ENCODE results near the gene BMP2. TPM values are rescaled to one million over a fixed set of nuclear protein-coding genes. Genes with fewer than 3 reads are reported as not detected.
A peak's percentile ranks its signal among the peaks of the same experiment; 100 is the strongest.

The BMP2 gene
- polyA plus RNA-seq, 1 donor (not counting 4 experiments of a cell fraction or from before 2014, with no cell fraction given): 3.6 TPM

DNA sequence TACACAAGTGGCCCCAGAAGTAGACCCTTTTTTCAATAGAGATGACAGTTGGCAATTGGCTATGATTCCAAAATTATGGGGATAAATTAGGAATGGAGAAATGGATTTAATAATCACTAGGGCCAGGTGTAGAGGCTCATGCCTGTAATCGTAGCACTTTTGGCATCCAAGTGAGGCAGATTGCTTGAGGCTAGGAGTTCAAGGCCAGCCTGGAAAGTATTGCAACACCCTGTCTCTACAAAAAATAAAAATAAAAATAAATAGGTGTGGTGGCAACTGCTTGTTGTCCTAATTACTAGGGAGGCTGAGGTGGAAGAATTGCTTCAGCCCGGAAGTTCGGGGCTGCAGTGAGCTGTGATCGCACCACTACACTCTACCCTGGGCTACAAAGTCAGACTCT lies 60.0 kb downstream of the BMP2 start:
- no peaks in the 10 kb centered on the region for H3K79me2 ChIP-seq (ENCODE audit: control insufficient read depth, insufficient read depth, low read length)
- no peak for DNase-seq (ENCODE audit: low read depth, low spot score)
- H3K36me3 ChIP-seq (ENCODE audit: control insufficient read depth in 2 of 2, extremely low read depth in 1 of 2, insufficient read depth in 2 of 2, low read length in 2 of 2): no peaks in the 10 kb centered on the region
- no peak for FAIRE-seq
- H3K4me1 ChIP-seq (ENCODE audit: control insufficient read depth, extremely low read depth, insufficient read depth, low read length): peaks cover 8% of the 10 kb centered on the region
- H3K9me3 ChIP-seq (ENCODE audit: control insufficient read depth, low read depth, low read length): no peaks in the 10 kb centered on the region
- H3K27me3 ChIP-seq (ENCODE audit: control insufficient read depth, extremely low read depth, insufficient read depth, low read length): no peaks in the 10 kb centered on the region
- no peak overlapping the region for H3K9ac ChIP-seq (ENCODE audit: control insufficient read depth, extremely low read depth, insufficient read depth, low read length)
- dilution Hi-C loops (cut with MboI; ENCODE audit: extremely low pct_ligation_motif_present, low sequenced_read_pairs): no loop called here
- no peaks in the 10 kb centered on the region for H3K9me1 ChIP-seq (ENCODE audit: control insufficient read depth, extremely low read depth, insufficient read depth, low read length)
- H3K27ac ChIP-seq (ENCODE audit: control insufficient read depth, insufficient read depth, low read length): no peak overlapping the region
- H3K4me3 ChIP-seq (ENCODE audit: control insufficient read depth in 2 of 3, extremely low read depth in 1 of 3, insufficient read depth in 2 of 3, low read depth in 1 of 3, low read length in 3 of 3): no peak overlapping the region
- H4K20me1 ChIP-seq (ENCODE audit: control insufficient read depth, extremely low read depth, insufficient read depth, low read length): no peaks in the 10 kb centered on the region
- TF ChIP-seq, protein P1, sequence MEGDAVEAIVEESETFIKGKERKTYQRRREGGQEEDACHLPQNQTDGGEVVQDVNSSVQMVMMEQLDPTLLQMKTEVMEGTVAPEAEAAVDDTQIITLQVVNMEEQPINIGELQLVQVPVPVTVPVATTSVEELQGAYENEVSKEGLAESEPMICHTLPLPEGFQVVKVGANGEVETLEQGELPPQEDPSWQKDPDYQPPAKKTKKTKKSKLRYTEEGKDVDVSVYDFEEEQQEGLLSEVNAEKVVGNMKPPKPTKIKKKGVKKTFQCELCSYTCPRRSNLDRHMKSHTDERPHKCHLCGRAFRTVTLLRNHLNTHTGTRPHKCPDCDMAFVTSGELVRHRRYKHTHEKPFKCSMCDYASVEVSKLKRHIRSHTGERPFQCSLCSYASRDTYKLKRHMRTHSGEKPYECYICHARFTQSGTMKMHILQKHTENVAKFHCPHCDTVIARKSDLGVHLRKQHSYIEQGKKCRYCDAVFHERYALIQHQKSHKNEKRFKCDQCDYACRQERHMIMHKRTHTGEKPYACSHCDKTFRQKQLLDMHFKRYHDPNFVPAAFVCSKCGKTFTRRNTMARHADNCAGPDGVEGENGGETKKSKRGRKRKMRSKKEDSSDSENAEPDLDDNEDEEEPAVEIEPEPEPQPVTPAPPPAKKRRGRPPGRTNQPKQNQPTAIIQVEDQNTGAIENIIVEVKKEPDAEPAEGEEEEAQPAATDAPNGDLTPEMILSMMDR (optimal IDR thresholded peaks at IDR 0.05 in 1 of 3, IDR thresholded peaks at IDR 0.05 in 1 of 3, conservative IDR thresholded peaks at IDR 0.05 in 1 of 3; ENCODE audit: extremely low read depth in 1 of 3, insufficient read depth in 2 of 3, low read length in 3 of 3): no peak
- TF ChIP-seq EZH2 (IDR thresholded peaks at IDR 0.05; ENCODE audit: low read length): no peak
- H2AFZ ChIP-seq (ENCODE audit: control insufficient read depth, low read length): no peak overlapping the region
- no peak overlapping the region for H3K4me2 ChIP-seq (ENCODE audit: control insufficient read depth, extremely low read depth, insufficient read depth, low read depth, low read length)

DNA sequence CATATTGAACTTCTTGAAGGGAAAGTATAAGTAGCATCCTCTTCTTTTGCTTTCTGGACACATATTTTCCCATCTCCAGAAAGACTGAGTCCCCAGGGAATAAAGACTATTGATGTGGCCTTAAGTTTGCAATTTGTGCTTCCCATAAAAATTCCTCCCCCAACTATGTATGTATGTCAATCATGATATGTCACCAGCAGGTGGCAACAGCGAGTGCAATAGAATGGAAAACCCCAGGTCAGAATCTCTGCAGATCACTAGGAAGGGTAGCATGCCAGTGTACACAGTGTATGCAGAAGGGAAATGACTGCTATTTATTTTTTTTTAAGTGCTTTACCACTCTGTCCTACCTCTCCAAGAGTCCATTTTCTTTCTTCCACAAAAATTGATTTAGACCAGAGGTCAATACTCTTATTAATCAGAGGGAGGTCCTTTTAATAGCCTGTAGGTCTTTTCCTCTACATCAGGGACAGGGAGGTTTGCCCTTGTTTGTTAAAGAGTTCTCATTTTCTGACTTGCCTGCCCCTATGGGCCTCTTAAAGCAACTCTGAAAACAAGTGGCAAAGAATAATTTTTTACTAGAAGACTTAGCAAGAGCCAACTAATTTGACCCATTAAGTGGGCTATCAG lies 61.4 kb downstream of the BMP2 start:
- TF ChIP-seq, protein P1 (optimal IDR thresholded peaks at IDR 0.05 in 1 of 3, IDR thresholded peaks at IDR 0.05 in 1 of 3, conservative IDR thresholded peaks at IDR 0.05 in 1 of 3; ENCODE audit: extremely low read depth in 1 of 3, insufficient read depth in 2 of 3, low read length in 3 of 3): peak; percentile 60 to 68 (median 65)
- no peak for TF ChIP-seq EZH2 (IDR thresholded peaks at IDR 0.05; ENCODE audit: low read length)
- peaks cover 8% of the 10 kb centered on the region for H3K4me1 ChIP-seq (ENCODE audit: control insufficient read depth, extremely low read depth, insufficient read depth, low read length)
- no peak overlapping the region for H3K4me3 ChIP-seq (ENCODE audit: control insufficient read depth in 2 of 3, extremely low read depth in 1 of 3, insufficient read depth in 2 of 3, low read depth in 1 of 3, low read length in 3 of 3)
- dilution Hi-C loops (cut with MboI; ENCODE audit: extremely low pct_ligation_motif_present, low sequenced_read_pairs): no loop called here
- no peak overlapping the region for H3K9ac ChIP-seq (ENCODE audit: control insufficient read depth, extremely low read depth, insufficient read depth, low read length)
- H4K20me1 ChIP-seq (ENCODE audit: control insufficient read depth, extremely low read depth, insufficient read depth, low read length): no peaks in the 10 kb centered on the region
- no peaks in the 10 kb centered on the region for H3K79me2 ChIP-seq (ENCODE audit: control insufficient read depth, insufficient read depth, low read length)
- no peak overlapping the region for H3K27ac ChIP-seq (ENCODE audit: control insufficient read depth, insufficient read depth, low read length)
- H3K9me3 ChIP-seq (ENCODE audit: control insufficient read depth, low read depth, low read length): no peaks in the 10 kb centered on the region
- DNase-seq (ENCODE audit: low read depth, low spot score) (peak; percentile 17), FAIRE-seq (peak; percentile 79)
- H3K36me3 ChIP-seq (ENCODE audit: control insufficient read depth in 2 of 2, extremely low read depth in 1 of 2, insufficient read depth in 2 of 2, low read length in 2 of 2): no peaks in the 10 kb centered on the region
- no peak overlapping the region for H2AFZ ChIP-seq (ENCODE audit: control insufficient read depth, low read length)
- H3K4me2 ChIP-seq (ENCODE audit: control insufficient read depth, extremely low read depth, insufficient read depth, low read depth, low read length): no peak overlapping the region
- H3K27me3 ChIP-seq (ENCODE audit: control insufficient read depth, extremely low read depth, insufficient read depth, low read length): no peaks in the 10 kb centered on the region
- no peaks in the 10 kb centered on the region for H3K9me1 ChIP-seq (ENCODE audit: control insufficient read depth, extremely low read depth, insufficient read depth, low read length)
